Endothelial cell (in vitro differentiated cells): Measurements from ENCODE around the gene CELA1. TPM values are rescaled to one million over a fixed set of nuclear protein-coding genes. Genes with fewer than 3 reads are reported as not detected.

Source experiments
- DNase-seq: peaks from one replicate; pipeline ENCODE4 v3.0.0; 2021; ENCODE audit warnings: low spot score
- H3K27ac Mint-ChIP-seq: one replicate; pipeline ENCODE4 v1.8.0; 2021; ENCODE audit warnings: mixed read lengths, inconsistent platforms; ENCODE audit not compliant: unreplicated experiment
- H3K27me3 Mint-ChIP-seq: one replicate; pipeline ENCODE4 v1.8.0; 2021; ENCODE audit warnings: mild to moderate bottlenecking, moderate library complexity, mixed read lengths, inconsistent platforms; ENCODE audit not compliant: unreplicated experiment
- H3K36me3 Mint-ChIP-seq: one replicate; pipeline ENCODE4 v1.8.0; 2021; ENCODE audit warnings: mild to moderate bottlenecking, low read depth, mixed read lengths, inconsistent platforms; ENCODE audit not compliant: unreplicated experiment
- H3K4me1 Mint-ChIP-seq: one replicate; pipeline ENCODE4 v1.8.0; 2021; ENCODE audit warnings: mild to moderate bottlenecking, mixed read lengths, inconsistent platforms; ENCODE audit not compliant: unreplicated experiment
- H3K4me3 Mint-ChIP-seq: one replicate; pipeline ENCODE4 v1.8.0; 2021; ENCODE audit warnings: mild to moderate bottlenecking, mixed read lengths, inconsistent platforms; ENCODE audit not compliant: unreplicated experiment
- H3K9me3 Mint-ChIP-seq: one replicate; pipeline ENCODE4 v1.8.0; 2021; ENCODE audit warnings: mixed read lengths, inconsistent platforms; ENCODE audit not compliant: unreplicated experiment
- total RNA-seq: library from RNA; stranded (reverse); fragmentation: NEBNext Ultra II Directional; extraction: Animal tissue kit (Norgen Biotek cat#: 25700); gene quantifications from one replicate; pipeline ENCODE4 v1.2.1, GENCODE V29; 2021; ENCODE audit not compliant: unreplicated experiment
- TF ChIP-seq, protein P1 (sequence below): fragments of 200-600 bp; sonication (generic); IDR thresholded peaks from one replicate; pipeline ENCODE4 v1.5.0; 2021; ENCODE audit warnings: antibody characterized with exemption; ENCODE audit not compliant: unreplicated experiment

The CELA1 gene
- total RNA-seq, 1 donor from 2014 or later = not detected

DNA sequence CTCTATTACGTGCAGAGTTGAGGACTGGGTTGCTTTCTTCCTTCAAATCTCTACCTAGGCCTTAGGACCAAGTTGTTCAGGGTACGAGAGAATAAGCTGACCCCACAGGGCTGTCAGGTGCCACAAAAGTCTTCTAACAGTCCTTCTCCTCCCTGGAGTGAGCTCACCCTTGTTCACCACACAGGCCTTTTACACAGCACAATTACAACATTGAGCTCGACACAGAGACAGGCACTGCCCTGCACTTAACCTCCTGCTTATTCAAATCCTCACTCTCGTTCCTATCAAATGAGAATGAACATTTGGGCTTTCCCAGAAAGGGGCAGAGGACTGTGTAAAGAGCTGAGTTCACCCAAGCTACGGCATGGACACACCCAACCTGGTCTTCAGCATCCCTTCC lies 42.4 kb upstream of the CELA1 start:
- Mint-ChIP-seq H3K4me3 (no peak overlapping the region), H3K27ac (peak overlapping the region; percentile 32)
- TF ChIP-seq, protein P1, sequence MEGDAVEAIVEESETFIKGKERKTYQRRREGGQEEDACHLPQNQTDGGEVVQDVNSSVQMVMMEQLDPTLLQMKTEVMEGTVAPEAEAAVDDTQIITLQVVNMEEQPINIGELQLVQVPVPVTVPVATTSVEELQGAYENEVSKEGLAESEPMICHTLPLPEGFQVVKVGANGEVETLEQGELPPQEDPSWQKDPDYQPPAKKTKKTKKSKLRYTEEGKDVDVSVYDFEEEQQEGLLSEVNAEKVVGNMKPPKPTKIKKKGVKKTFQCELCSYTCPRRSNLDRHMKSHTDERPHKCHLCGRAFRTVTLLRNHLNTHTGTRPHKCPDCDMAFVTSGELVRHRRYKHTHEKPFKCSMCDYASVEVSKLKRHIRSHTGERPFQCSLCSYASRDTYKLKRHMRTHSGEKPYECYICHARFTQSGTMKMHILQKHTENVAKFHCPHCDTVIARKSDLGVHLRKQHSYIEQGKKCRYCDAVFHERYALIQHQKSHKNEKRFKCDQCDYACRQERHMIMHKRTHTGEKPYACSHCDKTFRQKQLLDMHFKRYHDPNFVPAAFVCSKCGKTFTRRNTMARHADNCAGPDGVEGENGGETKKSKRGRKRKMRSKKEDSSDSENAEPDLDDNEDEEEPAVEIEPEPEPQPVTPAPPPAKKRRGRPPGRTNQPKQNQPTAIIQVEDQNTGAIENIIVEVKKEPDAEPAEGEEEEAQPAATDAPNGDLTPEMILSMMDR = no peak

GRCh38 chr12:51388069-51388799 lies 41.8 kb upstream of the CELA1 start:
- H3K27ac Mint-ChIP-seq = peak overlapping the region; percentile 32
- no peak overlapping the region for H3K4me3 Mint-ChIP-seq
- H3K27me3 Mint-ChIP-seq = peaks cover 10% of the 10 kb centered on the region
- peaks cover 60% of the 10 kb centered on the region for H3K4me1 Mint-ChIP-seq
- TF ChIP-seq, protein P1 = no peak
- DNase-seq = no peak
- H3K36me3 Mint-ChIP-seq = peaks cover 9% of the 10 kb centered on the region
- no peaks in the 10 kb centered on the region for H3K9me3 Mint-ChIP-seq

More for the DNA sequence above, 42.4 kb upstream of the CELA1 start:
- DNase-seq = no peak
- H3K4me1 Mint-ChIP-seq = peaks cover 60% of the 10 kb centered on the region
- peaks cover 9% of the 10 kb centered on the region for H3K36me3 Mint-ChIP-seq
- peaks cover 10% of the 10 kb centered on the region for H3K27me3 Mint-ChIP-seq
- H3K9me3 Mint-ChIP-seq = no peaks in the 10 kb centered on the region

- TF ChIP-seq, protein P1 = no peak
- H3K27ac Mint-ChIP-seq = no peak overlapping the region
- no peak overlapping the region for H3K4me3 Mint-ChIP-seq
- DNase-seq = no peak
- H3K4me1 Mint-ChIP-seq = peaks cover 69% of the 10 kb centered on the region
- no peaks in the 10 kb centered on the region for H3K9me3 Mint-ChIP-seq
- H3K36me3 Mint-ChIP-seq = peaks cover 9% of the 10 kb centered on the region
- H3K27me3 Mint-ChIP-seq = peaks cover 11% of the 10 kb centered on the region
Measured at GRCh38 chr12:51386351-51386750, 39.9 kb upstream of the CELA1 start.

DNA sequence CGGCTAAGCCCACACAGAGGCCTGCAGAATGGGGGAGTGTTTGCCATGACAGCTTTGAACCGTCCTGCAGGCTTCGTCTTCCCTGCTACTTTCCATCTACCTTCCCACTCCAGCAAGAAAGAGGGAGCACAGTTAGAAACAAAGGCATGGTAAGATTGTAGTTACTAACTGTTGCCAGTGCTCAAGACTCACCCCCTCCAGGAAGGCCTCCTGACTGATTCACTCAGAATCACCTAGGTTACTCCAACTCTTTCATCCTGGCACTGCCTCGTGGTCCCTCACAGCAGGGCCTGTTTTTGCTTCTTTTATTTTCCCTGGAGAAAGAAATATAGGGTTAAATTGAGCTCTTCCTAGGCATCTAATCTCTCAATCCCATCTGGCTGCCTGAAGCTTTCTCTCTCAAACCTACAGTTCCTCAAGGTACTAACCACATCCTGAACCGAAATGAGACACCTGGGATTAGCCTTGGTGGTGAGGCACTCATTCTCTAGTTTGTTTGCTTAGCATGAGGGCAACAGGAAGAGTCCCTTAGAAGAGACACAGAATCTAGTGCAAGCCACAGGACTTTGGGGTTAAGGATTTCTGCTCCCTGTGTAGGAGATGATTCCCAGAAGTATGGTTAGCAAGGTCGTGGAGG lies 36.9 kb upstream of the CELA1 start:
- Mint-ChIP-seq H3K27ac (no peak overlapping the region), H3K4me3 (no peak overlapping the region), H3K27me3 (peaks cover 10% of the 10 kb centered on the region), H3K36me3 (peaks cover 6% of the 10 kb centered on the region), H3K4me1 (peaks cover 53% of the 10 kb centered on the region), H3K9me3 (no peaks in the 10 kb centered on the region)
- TF ChIP-seq, protein P1 = no peak
- DNase-seq = no peak

DNA sequence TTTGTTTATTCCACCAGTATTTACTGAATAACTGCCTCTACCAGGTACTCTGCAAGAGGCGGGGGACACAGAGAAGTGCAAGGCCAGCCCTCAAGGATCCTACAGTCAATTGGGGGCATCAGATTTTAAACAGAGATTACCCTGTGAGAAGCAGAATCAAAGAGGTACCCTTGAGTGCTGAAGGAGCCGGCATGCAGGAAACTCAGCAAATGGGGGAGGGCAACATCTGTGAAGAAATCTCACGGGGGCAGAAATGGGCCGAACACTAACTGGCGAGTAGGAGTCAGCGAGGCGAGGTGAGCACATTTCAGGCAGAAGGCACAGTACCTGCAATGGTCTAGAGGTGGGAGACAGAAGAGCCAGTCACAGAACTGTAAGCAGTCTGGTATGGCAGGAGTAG lies 35.7 kb upstream of the CELA1 start:
- Mint-ChIP-seq H3K27ac (peak overlapping the region; percentile 5), H3K4me1 (peaks cover 45% of the 10 kb centered on the region)

More for the DNA sequence above, 35.7 kb upstream of the CELA1 start:
- no peak for DNase-seq
- peaks cover 15% of the 10 kb centered on the region for H3K36me3 Mint-ChIP-seq
- peaks cover 8% of the 10 kb centered on the region for H3K27me3 Mint-ChIP-seq
- TF ChIP-seq, protein P1 = no peak
- no peak overlapping the region for H3K4me3 Mint-ChIP-seq
- no peaks in the 10 kb centered on the region for H3K9me3 Mint-ChIP-seq
